Measurements from ENCODE around the gene RAVER1.

GRCh38 chr19:10374931-10375330, 41.6 kb upstream of the RAVER1 start:
- TF ChIP-seq CTCF (IDR thresholded peaks at IDR 0.05), result no peak
- no peak for TF ChIP-seq POLR2A (IDR thresholded peaks at IDR 0.05)
